Measurements from ENCODE around the gene GNG5. TPM values are rescaled to one million over a fixed set of nuclear protein-coding genes. Genes with fewer than 3 reads are reported as not detected.
"Not testable (repeated sequence)": the region's sequence is repeated elsewhere in the genome, so short reads cannot be mapped to it uniquely, and the experiment has no call there.

GNG5 gene
- total RNA-seq, result 100 to 1,000 TPM in 1 of 2 donors, 10 to 100 TPM in 1; 73.3 to 105 TPM

DNA sequence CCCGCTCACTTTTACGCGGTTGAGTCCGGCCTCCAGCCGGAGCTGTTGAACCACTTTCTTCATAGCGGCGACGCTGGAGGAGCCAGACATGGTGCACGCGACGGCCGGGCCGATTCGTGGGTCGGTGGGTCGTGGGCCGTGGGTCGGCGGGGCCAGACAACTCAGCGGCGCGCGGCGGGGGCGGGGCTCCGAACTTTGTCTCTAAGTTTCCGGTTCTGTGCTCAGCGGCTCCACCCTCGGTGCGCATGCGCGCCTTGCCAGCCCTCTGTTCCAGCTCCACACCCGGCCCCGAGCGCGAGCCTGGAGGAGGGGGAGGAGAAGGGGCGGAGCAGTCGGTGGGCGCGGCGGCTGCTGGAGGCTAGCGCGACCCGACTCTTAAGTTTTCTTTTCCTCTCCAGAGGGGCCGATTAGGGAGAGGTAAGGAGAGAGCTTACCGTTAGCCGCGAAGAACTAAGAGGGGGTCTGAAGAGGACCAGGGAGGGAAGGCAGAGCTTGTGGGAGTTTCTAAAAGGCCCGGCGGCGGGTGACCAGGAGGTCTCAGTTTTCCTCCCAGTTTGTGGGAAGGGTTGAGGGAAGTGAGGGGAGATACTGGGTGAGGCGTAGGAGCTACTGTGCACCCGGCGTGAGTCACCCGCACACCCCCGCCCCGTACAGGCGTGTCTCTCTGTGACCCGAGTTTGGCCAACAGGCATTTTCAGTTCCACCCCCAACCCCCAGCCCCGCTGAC lies at the start of gene GNG5, which contains the start of gene SPATA1:
GNG5 (minus strand) TSS at position 580 of the 727 bp plus-strand sequence; CDS start at position 90, 490 bp downstream.
SPATA1 (plus strand) TSS at position 385 of the 727 bp plus-strand sequence. CDS start 9,974 bp downstream, outside the sequence.
- H3K9me3 Mint-ChIP-seq, result no peaks in the 10 kb centered on the region
- H3K36me3 Mint-ChIP-seq, result peaks cover 12% of the 10 kb centered on the region
- H3K27ac Mint-ChIP-seq, result peak within 1 kb of the TSS; percentile 93 to 96
- H3K4me3 Mint-ChIP-seq, result peak within 1 kb of the TSS; percentile 97
- DNase-seq (ENCODE audit: low spot score) (peak; percentile 99), ATAC-seq (peak; percentile 94)
- H3K27me3 Mint-ChIP-seq, result no peaks in the 10 kb centered on the region
- H3K4me1 Mint-ChIP-seq (ENCODE audit: low read depth in 2 of 2), result peaks cover 30 to 34% of the 10 kb centered on the region in 2 donors

DNA sequence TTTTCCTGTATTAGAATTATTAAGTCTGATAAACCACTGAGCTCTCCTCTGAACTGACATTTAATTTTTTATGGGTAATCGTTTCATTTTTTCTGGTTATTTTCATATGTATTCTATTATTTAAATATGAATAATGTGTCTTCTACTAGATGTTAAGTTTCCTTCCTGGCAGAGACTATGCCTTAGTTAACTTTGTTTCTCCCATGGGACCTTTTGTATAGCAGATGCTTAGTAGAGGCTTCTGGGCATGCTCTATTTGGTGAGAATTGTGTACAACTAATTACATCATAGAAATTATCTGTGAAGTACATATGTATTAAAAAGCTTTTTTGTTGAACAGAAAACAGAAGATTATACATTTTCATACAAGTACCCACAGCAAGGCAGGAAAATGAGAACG lies 44.4 kb upstream of the GNG5 start:
- no peaks in the 10 kb centered on the region for H3K27me3 Mint-ChIP-seq
- no peak for DNase-seq (ENCODE audit: low spot score)

DNA sequence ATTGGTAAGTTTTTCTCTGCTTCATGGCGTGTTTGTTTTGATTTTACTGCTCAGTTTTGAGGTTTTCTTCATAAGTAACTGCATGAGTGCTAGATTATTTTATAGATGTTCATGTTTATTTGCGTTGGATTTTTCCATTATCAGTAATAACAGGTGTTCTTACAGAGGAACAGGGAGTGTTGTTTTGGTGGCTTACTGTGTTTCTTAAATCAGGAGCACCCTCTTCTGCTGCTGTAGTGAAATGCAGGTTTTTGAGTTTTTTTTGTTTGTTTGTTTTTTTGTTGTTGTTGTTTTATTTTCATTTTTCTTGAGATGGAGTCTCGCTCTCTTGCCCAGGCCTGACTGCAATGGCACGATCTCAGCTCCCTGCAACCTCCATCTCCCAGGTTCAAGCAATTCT lies 35.3 kb upstream of the GNG5 start:
- no peak for DNase-seq (ENCODE audit: low spot score)
- Mint-ChIP-seq H3K4me1 (ENCODE audit: low read depth in 2 of 2) (peaks cover 0 to 11% of the 10 kb centered on the region in 2 donors), H3K9me3 (no peaks in the 10 kb centered on the region), H3K27ac (no peak overlapping the region), H3K36me3 (peaks cover 6% of the 10 kb centered on the region), H3K27me3 (no peaks in the 10 kb centered on the region), H3K4me3 (no peak overlapping the region)
- no peak for ATAC-seq

More for the DNA sequence above, 44.4 kb upstream of the GNG5 start:
- no peak overlapping the region for H3K4me3 Mint-ChIP-seq
- no peak overlapping the region for H3K27ac Mint-ChIP-seq
- no peak for ATAC-seq
- H3K9me3 Mint-ChIP-seq, result no peaks in the 10 kb centered on the region
- no peaks in the 10 kb centered on the region for H3K36me3 Mint-ChIP-seq
- no peaks in the 10 kb centered on the region for H3K4me1 Mint-ChIP-seq (ENCODE audit: low read depth in 2 of 2)

DNA sequence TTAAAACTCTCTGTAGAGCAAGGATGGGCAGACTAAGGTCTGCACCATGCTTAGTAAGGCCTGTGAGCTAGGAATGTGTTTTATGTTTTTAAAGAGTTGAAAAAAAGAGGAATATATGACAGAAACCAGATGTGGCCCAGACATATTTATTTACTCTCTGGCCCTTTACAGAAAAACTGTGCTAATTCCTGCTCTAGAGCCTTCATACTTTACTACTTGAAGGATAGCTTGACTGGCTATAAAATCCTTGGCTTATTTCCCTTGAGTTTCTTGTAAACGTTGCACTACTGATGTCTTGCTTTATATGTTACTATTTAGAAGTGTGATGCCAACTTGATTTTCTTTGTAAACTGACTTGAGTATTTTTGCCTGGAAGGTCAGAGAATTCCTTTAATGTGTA lies 34.4 kb upstream of the GNG5 start:
- Mint-ChIP-seq H3K9me3 (no peaks in the 10 kb centered on the region), H3K4me3 (no peak overlapping the region), H3K4me1 (ENCODE audit: low read depth in 2 of 2) (peaks cover 0 to 11% of the 10 kb centered on the region in 2 donors), H3K36me3 (peaks cover 6% of the 10 kb centered on the region), H3K27ac (peak overlapping the region in 1 of 2 donors; percentile 14), H3K27me3 (no peaks in the 10 kb centered on the region)
- DNase-seq (ENCODE audit: low spot score) (no peak), ATAC-seq (no peak)

DNA sequence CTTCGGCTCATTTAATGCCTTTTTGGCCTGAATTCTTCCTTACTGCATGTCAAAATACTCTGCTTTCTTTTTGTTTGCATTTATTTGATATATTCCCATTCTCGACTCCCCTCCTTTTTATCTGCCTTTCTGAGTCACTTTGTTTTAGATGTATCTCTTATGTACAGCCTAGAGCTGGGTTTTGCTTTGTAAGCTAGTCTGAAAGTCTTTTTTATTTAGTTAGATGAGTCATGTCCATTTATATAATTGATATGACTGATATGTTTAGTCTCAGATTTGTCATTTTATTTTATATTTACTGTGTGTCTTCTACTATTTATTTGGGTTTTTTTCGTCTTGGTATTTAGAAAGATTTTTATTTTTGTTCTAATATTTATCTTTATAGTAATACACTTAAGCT lies 33.6 kb upstream of the GNG5 start:
- Mint-ChIP-seq H3K4me3 (no peak overlapping the region), H3K9me3 (no peaks in the 10 kb centered on the region), H3K27ac (peak overlapping the region in 1 of 2 donors; percentile 14), H3K36me3 (peaks cover 6% of the 10 kb centered on the region), H3K27me3 (no peaks in the 10 kb centered on the region), H3K4me1 (ENCODE audit: low read depth in 2 of 2) (peaks cover 0 to 11% of the 10 kb centered on the region in 2 donors)
- no peak for ATAC-seq
- no peak for DNase-seq (ENCODE audit: low spot score)

DNA sequence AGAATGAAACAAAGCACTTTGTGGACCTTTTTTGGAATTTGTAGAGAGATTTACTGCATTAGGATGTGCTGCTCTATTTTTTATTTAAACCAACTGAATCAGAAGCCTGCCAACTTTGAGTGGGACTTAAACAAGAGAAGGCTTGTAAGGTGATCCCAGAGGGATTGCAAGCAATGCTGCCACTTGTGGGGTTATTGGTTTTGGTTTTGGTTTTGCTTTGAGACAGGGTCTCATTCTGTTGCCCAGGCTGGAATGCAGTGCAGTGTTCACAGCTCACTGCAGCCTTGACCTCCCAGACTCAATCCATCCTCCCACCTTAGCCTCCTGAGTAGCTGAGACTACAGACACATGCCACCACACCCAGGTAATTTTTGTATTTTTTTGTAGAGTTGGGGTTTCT lies 32.2 kb upstream of the GNG5 start:
- peak; percentile 58 for DNase-seq (ENCODE audit: low spot score)
- peak in 1 of 2 donors; percentile 84 for ATAC-seq
- Mint-ChIP-seq H3K9me3 (no peaks in the 10 kb centered on the region), H3K4me3 (no peak overlapping the region), H3K4me1 (ENCODE audit: low read depth in 2 of 2) (peaks cover 0 to 11% of the 10 kb centered on the region in 2 donors), H3K27me3 (no peaks in the 10 kb centered on the region), H3K36me3 (peaks cover 6% of the 10 kb centered on the region), H3K27ac (peak overlapping the region in 1 of 2 donors; percentile 49)

DNA sequence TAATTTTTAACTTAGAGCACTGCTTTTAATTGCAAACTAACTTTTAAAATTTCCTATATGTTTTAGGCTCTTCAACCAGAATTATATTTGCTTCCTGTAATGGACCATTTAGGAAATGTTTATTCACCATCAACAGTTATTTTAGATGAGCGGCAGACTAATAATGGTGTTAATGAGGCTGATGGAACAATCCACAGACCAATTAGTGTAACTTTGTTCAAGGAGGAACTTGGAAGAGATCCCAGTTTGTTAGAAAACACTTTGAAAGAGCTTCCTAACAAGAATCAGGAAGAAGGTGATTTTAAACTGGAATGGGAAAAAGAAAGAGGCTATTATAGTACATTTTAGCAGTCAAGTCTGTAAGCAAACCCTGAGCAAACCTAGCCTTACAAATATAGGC lies 19.4 kb upstream of the GNG5 start:
- Mint-ChIP-seq H3K27ac (no peak overlapping the region), H3K9me3 (no peaks in the 10 kb centered on the region), H3K4me1 (ENCODE audit: low read depth in 2 of 2) (no peaks in the 10 kb centered on the region), H3K27me3 (no peaks in the 10 kb centered on the region), H3K36me3 (no peaks in the 10 kb centered on the region), H3K4me3 (no peak overlapping the region)
- no peak for DNase-seq (ENCODE audit: low spot score)
- no peak for ATAC-seq

DNA sequence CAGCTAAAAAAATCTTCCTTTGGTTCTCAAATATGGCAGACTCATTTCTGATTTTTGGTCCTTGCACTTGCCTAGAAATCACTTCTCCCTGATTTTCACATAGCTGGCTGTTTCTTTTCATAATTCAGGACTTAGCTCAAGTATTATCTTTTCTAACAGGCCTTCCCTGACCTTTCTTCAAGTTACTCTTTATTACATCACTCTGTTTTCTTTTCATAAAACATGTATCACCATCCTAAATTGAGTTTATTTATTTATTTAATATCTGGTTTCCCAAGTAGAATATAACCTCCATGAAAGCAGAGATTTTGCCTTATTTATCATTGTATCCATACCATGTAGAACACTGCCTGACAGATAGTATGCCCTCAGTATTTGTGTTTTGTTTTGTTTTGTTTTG lies 18.2 kb upstream of the GNG5 start:
- Mint-ChIP-seq H3K27ac (no peak overlapping the region), H3K36me3 (no peaks in the 10 kb centered on the region), H3K4me3 (no peak overlapping the region), H3K9me3 (no peaks in the 10 kb centered on the region), H3K4me1 (ENCODE audit: low read depth in 2 of 2) (no peaks in the 10 kb centered on the region), H3K27me3 (no peaks in the 10 kb centered on the region)
- ATAC-seq, result no peak
- no peak for DNase-seq (ENCODE audit: low spot score)

DNA sequence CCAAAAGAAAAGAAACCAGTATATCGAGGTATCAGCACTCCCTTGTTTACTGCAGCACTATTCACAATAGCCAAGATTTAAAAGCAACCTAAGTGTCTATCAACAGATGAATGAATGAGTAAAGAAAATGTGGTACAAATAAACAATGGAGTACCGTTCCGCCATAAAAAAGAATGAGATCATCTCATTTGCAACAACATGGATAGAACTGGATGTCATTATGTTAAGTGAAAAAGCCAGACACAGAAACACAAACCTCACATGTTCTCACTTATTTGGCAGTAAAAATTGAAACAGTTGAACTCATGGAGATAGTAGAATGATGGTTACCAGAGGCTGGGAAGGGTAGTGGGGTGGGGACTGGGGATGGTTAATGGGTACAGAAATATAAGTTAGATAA lies 4.3 kb upstream of the GNG5 start:
- H3K9me3 Mint-ChIP-seq, result no peaks in the 10 kb centered on the region
- DNase-seq (ENCODE audit: low spot score) (no peak), ATAC-seq (no peak)
- H3K27me3 Mint-ChIP-seq, result no peaks in the 10 kb centered on the region
- H3K36me3 Mint-ChIP-seq, result no peaks in the 10 kb centered on the region
- no peak overlapping the region for H3K27ac Mint-ChIP-seq
- H3K4me1 Mint-ChIP-seq (ENCODE audit: low read depth in 2 of 2), result peaks cover 0 to 3% of the 10 kb centered on the region in 2 donors
- H3K4me3 Mint-ChIP-seq, result no peak overlapping the region

DNA sequence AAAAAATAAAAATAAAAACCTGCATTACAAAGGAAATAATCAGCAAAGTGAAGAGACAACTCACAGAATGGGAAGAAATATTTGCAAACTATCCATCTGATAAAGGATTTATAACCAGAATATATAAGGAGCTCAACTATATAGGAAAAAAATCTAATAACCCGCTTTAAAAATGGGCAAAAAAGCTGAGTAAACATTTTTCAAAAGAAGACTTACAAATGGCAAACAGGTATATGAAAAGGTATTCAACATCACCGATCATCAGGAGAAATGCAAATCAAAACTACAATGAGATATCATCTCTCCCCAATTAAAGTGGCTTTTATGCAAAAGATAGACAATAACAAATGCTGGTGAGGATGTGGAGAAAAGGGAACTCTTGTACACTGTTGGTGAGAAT lies 3.8 kb upstream of the GNG5 start:
- no peak for ATAC-seq
- H3K4me3 Mint-ChIP-seq, result no peak overlapping the region

DNA sequence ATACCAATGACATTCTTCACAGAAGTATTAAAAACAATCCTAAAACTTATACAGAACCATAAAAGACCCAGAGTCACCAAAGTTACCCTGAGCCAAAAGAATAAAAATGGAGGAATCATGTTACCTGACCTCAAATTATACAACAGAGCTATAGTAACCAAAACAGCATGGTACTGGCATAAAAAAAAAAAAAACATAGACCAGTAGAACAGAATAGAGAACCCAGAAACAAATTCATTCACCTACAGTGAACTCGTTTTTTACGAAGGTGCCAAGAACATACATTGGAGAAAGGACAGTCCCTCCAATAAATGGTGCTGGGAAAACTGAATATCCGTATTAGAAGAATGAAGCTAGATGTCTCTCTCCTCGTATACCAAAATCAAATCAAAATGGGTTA lies 2.6 kb upstream of the GNG5 start:
- DNase-seq (ENCODE audit: low spot score), result no peak
- peaks cover 15 to 18% of the 10 kb centered on the region in 2 donors for H3K4me1 Mint-ChIP-seq (ENCODE audit: low read depth in 2 of 2)
- H3K36me3 Mint-ChIP-seq, result peaks cover 9% of the 10 kb centered on the region
- no peaks in the 10 kb centered on the region for H3K27me3 Mint-ChIP-seq
- no peak overlapping the region for H3K4me3 Mint-ChIP-seq
- ATAC-seq, result no peak
- no peaks in the 10 kb centered on the region for H3K9me3 Mint-ChIP-seq
- H3K27ac Mint-ChIP-seq, result no peak overlapping the region

More for the DNA sequence above, 3.8 kb upstream of the GNG5 start:
- H3K27me3 Mint-ChIP-seq, result no peaks in the 10 kb centered on the region
- no peak overlapping the region for H3K27ac Mint-ChIP-seq
- no peaks in the 10 kb centered on the region for H3K9me3 Mint-ChIP-seq
- peaks cover 4% of the 10 kb centered on the region for H3K36me3 Mint-ChIP-seq
- H3K4me1 Mint-ChIP-seq (ENCODE audit: low read depth in 2 of 2), result peaks cover 3 to 6% of the 10 kb centered on the region in 2 donors
- DNase-seq (ENCODE audit: low spot score), result no peak

DNA sequence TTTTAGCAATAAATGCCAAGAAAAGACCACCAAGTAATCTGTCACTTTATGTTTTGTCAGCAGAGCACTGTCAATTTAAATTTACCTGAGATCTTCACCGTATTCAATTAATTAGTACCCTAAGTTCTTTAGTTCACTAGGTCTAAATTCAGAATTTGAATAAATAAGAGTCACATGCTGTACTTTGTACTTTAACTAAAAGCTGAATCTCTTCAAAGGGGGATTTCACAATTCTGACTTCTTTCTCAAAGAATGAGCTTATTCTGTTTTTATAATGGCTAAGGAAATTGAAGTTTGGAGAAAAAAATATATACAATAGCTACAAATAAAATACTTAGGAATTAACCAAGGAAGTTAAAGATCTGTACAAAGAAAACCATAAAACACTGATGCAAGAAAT lies 2.1 kb upstream of the GNG5 start:
- Mint-ChIP-seq H3K36me3 (peaks cover 9% of the 10 kb centered on the region), H3K4me3 (no peak overlapping the region), H3K9me3 (no peaks in the 10 kb centered on the region), H3K27ac (peak overlapping the region in 1 of 2 donors; percentile 45), H3K4me1 (ENCODE audit: low read depth in 2 of 2) (peaks cover 20 to 23% of the 10 kb centered on the region in 2 donors), H3K27me3 (no peaks in the 10 kb centered on the region)
- DNase-seq (ENCODE audit: low spot score) (no peak), ATAC-seq (no peak)

DNA sequence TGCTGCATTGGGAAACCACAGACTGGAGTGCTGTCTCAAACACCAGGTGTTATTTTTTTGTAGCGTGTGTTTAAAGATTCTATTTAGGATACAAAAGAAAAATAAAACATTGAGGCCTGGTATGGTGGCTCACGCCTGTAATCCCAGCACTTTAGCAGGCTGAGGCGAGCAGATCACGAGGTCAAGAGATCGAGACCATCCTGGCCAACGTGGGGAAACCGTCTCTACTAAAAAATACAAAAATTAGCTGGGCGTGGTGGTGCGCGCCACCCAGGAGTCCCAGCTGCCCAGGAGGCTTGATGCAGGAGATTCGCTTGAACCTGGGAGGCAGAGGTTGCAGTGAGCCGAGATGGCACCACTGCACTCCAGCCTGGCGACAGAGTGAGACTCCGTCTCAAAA lies 1.5 kb upstream of the GNG5 start:
- not testable (repeated sequence) for H3K36me3 Mint-ChIP-seq; H3K4me3 Mint-ChIP-seq; DNase-seq (ENCODE audit: low spot score); H3K27me3 Mint-ChIP-seq; H3K9me3 Mint-ChIP-seq; H3K27ac Mint-ChIP-seq; ATAC-seq
- H3K4me1 Mint-ChIP-seq (ENCODE audit: low read depth in 2 of 2), result peaks cover 24 to 28% of the 10 kb centered on the region in 2 donors

DNA sequence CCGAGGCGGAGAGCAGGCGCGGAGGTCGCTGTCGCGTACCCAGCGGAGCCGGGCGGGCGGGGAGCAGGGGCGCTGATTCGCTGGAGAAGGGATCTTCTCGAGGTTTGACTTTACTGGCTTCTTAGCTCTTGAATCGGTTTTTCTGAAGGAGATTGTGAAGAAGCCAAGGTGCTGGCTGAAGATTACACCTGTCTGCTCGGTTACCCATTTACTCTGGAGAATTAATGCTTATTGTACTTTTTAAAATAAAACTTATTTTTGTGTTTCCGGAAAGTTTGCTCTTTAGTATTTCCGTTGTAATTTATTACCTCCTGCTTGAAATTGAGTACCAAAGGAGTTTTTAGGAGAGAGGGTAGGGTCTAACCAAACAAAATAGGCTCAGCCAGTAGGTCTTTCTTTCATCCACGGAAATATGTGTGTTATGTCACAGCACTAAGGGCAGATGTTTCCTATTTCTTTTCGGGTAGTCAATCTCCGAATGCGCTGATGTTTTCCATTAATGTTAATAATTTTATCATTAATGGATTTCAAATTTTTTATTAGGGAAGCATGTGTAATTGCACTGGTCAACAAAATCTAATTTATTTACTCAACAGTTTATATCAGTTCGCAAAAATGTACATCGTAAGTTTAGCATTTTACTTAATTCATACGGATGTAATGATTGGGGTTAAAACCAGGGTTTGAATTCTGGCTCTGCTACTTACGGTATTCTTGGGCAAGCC lies 510 bp upstream of the GNG5 start:
- Mint-ChIP-seq H3K4me3 (peak overlapping the region; percentile 97), H3K9me3 (no peaks in the 10 kb centered on the region), H3K27me3 (no peaks in the 10 kb centered on the region), H3K27ac (peak overlapping the region; percentile 93 to 96), H3K4me1 (ENCODE audit: low read depth in 2 of 2) (peaks cover 24 to 28% of the 10 kb centered on the region in 2 donors), H3K36me3 (peaks cover 9% of the 10 kb centered on the region)
- ATAC-seq (no peak), DNase-seq (ENCODE audit: low spot score) (no peak)

Measured in natural killer cell treated with Interleukin-12 subunit alpha and Interleukin-12 subunit beta and Interleukin-15 and Interleukin-18, amount 100 ng/mL, for 72 hours (primary cell).